Naive B cell (primary cell): ENCODE data around the gene RHOC. TPM values are rescaled to one million over a fixed set of nuclear protein-coding genes. Genes with fewer than 3 reads are reported as not detected.

Source experiments
- polyA plus RNA-seq, 6 donors: library from polyadenylated mRNA; unstranded; fragments of 300-500 nt; fragmentation: Illumina TruSeq; gene quantifications; one replicate each; pipeline ENCODE4 v1.2.3, GENCODE V29; 2021; ENCODE audit warnings: low read depth in 6 of 6

RHOC gene
- polyA plus RNA-seq, 6 donors from 2014 or later: 34.7 to 85.7 (median 52.0) TPM

Other genes starting within 250 kb of the RHOC start
- under 1 TPM in 5 of 6 donors, not detected in 1; 0.03 to 0.59 (median 0.20) TPM for gene WNT2B, start 198.2 kb downstream of the RHOC start, polyA plus RNA-seq
- gene ST7L, start 88.0 kb downstream of the RHOC start, polyA plus RNA-seq: 10 to 100 TPM; 10.7 to 22.0 (median 13.5) TPM
- 100 to 1,000 TPM; 202 to 291 (median 254) TPM for gene CAPZA1, start 87.3 kb downstream of the RHOC start, polyA plus RNA-seq
- 10 to 100 TPM in 3 of 6 donors, 1 to 10 TPM in 3; 3.4 to 10.5 (median 9.8) TPM for gene MOV10, start 32.5 kb downstream of the RHOC start, polyA plus RNA-seq
- gene PPM1J, start 8.2 kb upstream of the RHOC start, polyA plus RNA-seq: 1 to 10 TPM in 5 of 6 donors, under 1 TPM in 1; 0.48 to 3.1 (median 1.5) TPM
- 1 to 10 TPM; 3.3 to 6.9 (median 5.4) TPM for gene SLC16A1, start 249.1 kb upstream of the RHOC start, polyA plus RNA-seq